Activated CD4-positive, alpha-beta T cell treated with anti-CD3 and anti-CD28 coated beads, Interleukin-2, amount 10 ng/mL, durations not matched to agents 7 days and 5 days (primary cell): ENCODE results near the gene MYOCOS. TPM values are rescaled to one million over a fixed set of nuclear protein-coding genes. Genes with fewer than 3 reads are reported as not detected.

Experiments
- CTCF ChIA-PET: fragments of 350-600 bp; sonication (Branson Sonifier 250); formaldehyde crosslinking; loops from one replicate; lab custom pipeline; 2021; ENCODE audit warnings: antibody characterized with exemption; lab: Charles Lee
- POLR2A ChIA-PET: fragments of 350-600 bp; sonication (Branson Sonifier 250); formaldehyde crosslinking; loops from one replicate; lab custom pipeline; 2021; ENCODE audit warnings: antibody characterized with exemption; lab: Charles Lee
- DNase-seq: peaks from one replicate; pipeline ENCODE4 v3.0.0-alpha.2; 2020
- H3K27ac Mint-ChIP-seq: one replicate; pipeline ENCODE4 v1.8.0; 2021; ENCODE audit warnings: mild to moderate bottlenecking, moderate library complexity, mixed read lengths
- H3K27me3 Mint-ChIP-seq: one replicate; pipeline ENCODE4 v1.8.0; 2021; ENCODE audit warnings: mixed read lengths
- H3K36me3 Mint-ChIP-seq: one replicate; pipeline ENCODE4 v1.8.0; 2021; ENCODE audit warnings: low read depth, mixed read lengths
- H3K4me1 Mint-ChIP-seq: one replicate; pipeline ENCODE4 v1.8.0; 2021; ENCODE audit warnings: mixed read lengths
- H3K4me3 Mint-ChIP-seq: one replicate; pipeline ENCODE4 v1.8.0; 2021; ENCODE audit warnings: mild to moderate bottlenecking, moderate library complexity, mixed read lengths
- H3K9me3 Mint-ChIP-seq: one replicate; pipeline ENCODE4 v1.8.0; 2021; ENCODE audit warnings: mixed read lengths
- total RNA-seq, 2 experiments: library from RNA; stranded (reverse); gene quantifications; one replicate each; pipeline ENCODE4 v1.2.3, GENCODE V29; 2021

The MYOCOS gene
- total RNA-seq, 2 experiments from 2014 or later: 0.12 to 0.17 TPM

DNA sequence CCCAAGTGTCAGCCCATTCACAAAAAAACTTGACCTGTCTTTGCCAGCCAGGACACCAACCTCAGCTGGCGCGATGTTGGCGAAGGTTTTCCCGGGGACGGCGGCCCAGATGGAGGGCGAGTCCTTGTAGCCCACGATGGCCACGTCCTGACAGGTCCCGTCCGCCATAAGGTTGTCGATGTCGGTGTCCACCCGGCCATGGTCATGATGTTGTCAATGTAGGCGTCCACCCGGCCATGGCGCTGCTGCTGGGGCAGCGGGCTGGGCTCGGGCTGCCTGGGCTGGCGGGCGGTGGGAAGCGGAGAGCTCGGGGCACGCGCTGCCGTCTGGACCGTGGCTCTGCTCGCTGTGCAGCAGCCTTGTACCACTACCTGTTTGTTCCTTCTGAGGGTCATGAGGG lies 48.7 kb downstream of the MYOCOS start:
- no peaks in the 10 kb centered on the region for H3K9me3 Mint-ChIP-seq
- DNase-seq: no peak
- H3K27ac Mint-ChIP-seq: no peak overlapping the region
- H3K4me3 Mint-ChIP-seq: no peak overlapping the region
- no peaks in the 10 kb centered on the region for H3K4me1 Mint-ChIP-seq
- peaks cover 18% of the 10 kb centered on the region for H3K27me3 Mint-ChIP-seq
- POLR2A ChIA-PET: no interaction called here
- no peaks in the 10 kb centered on the region for H3K36me3 Mint-ChIP-seq
- CTCF ChIA-PET: no interaction called here

- no peaks in the 10 kb centered on the region for H3K4me1 Mint-ChIP-seq
- H3K27ac Mint-ChIP-seq: no peak overlapping the region
- POLR2A ChIA-PET: no interaction called here
- H3K9me3 Mint-ChIP-seq: no peaks in the 10 kb centered on the region
- CTCF ChIA-PET: interaction anchor here (1.7 kb wide), 1 partner anchor 30 kb away, joined by 3 read pairs; no protein-coding TSS in a partner anchor
- H3K27me3 Mint-ChIP-seq: peaks cover 22% of the 10 kb centered on the region
- no peak for DNase-seq
- no peaks in the 10 kb centered on the region for H3K36me3 Mint-ChIP-seq
- H3K4me3 Mint-ChIP-seq: no peak overlapping the region
Measured at GRCh38 chr1:171674431-171675405, 52.7 kb downstream of the MYOCOS start.

Other genes with a start within 250 kb of the MYOCOS start
- gene PRRC2C, start 136.7 kb upstream of the MYOCOS start, total RNA-seq: 100 to 1,000 TPM; 208 to 259 TPM
- gene MYOC, start 30.4 kb downstream of the MYOCOS start, total RNA-seq: not detected
- 10 to 100 TPM; 14.7 to 16.1 TPM for gene VAMP4, start 119.8 kb downstream of the MYOCOS start, total RNA-seq
- gene METTL13, start 159.4 kb downstream of the MYOCOS start, total RNA-seq: 10 to 100 TPM; 40.0 to 40.5 TPM
- 1 to 10 TPM; 2.1 TPM for gene DNM3, start 219.3 kb downstream of the MYOCOS start, total RNA-seq